H1 (cell line): Measurements from ENCODE around the gene MED29. TPM values are rescaled to one million over a fixed set of nuclear protein-coding genes. Genes with fewer than 3 reads are reported as not detected.

Source experiments
- CTCF ChIA-PET: fragments of 300-600 bp; sonication (Branson Sonifier 250); formaldehyde crosslinking; loops from one replicate; lab custom pipeline; 2021; ENCODE audit not compliant: partially characterized antibody; lab: Charles Lee
- POLR2A ChIA-PET: fragments of 300-600 bp; sonication (Branson Sonifier 250); formaldehyde crosslinking; loops from one replicate; lab custom pipeline; 2021; ENCODE audit warnings: inconsistent platforms; ENCODE audit not compliant: partially characterized antibody; lab: Charles Lee
- DNase-seq, 2 experiments: peaks; one replicate each; pipeline versions ENCODE4 v3.0.0 to v3.0.0-alpha.2; 2010 to 2022; ENCODE audit warnings: low spot score in 2 of 2, low read depth in 1 of 2, mixed read lengths in 1 of 2
- FAIRE-seq: peaks from 2 replicates; lab custom pipeline; 2011; peaks lifted over from hg19 to GRCh38; lab: Jason Lieb, UNC
- H2AFZ ChIP-seq: 2 replicates; pipeline ENCODE4 v1.8.1; 2012; ENCODE audit warnings: low read length, inconsistent platforms
- H2AK5ac ChIP-seq: 2 replicates; pipeline ENCODE4 v1.6.1; 2013; ENCODE audit warnings: low read depth, low read length
- H2BK120ac ChIP-seq: replicated peaks from 2 replicates; pipeline ENCODE3; 2013; ENCODE audit warnings: low read depth, low read length, inconsistent platforms
- H2BK12ac ChIP-seq: 2 replicates; pipeline ENCODE4 v1.6.1; 2013; ENCODE audit warnings: low read depth, low read length
- H2BK15ac ChIP-seq: 2 replicates; pipeline ENCODE4 v1.6.1; 2013; ENCODE audit warnings: low read length
- H2BK20ac ChIP-seq: 2 replicates; pipeline ENCODE4 v1.6.1; 2013; ENCODE audit warnings: low read length
- H2BK5ac ChIP-seq: 2 replicates; pipeline ENCODE4 v1.6.1; 2013; ENCODE audit warnings: low read depth, low read length
- H3K14ac ChIP-seq: 2 replicates; pipeline ENCODE4 v1.6.1; 2013; ENCODE audit warnings: inconsistent platforms; ENCODE audit not compliant: insufficient read length
- H3K18ac ChIP-seq: 2 replicates; pipeline ENCODE4 v1.6.1; 2013; ENCODE audit warnings: low read length; ENCODE audit errors: extremely low read depth
- H3K23ac ChIP-seq: 2 replicates; pipeline ENCODE4 v1.6.1; 2013; ENCODE audit warnings: inconsistent platforms; ENCODE audit not compliant: insufficient read length
- H3K23me2 ChIP-seq: 2 replicates; pipeline ENCODE4 v1.6.1; 2013; ENCODE audit warnings: low read depth, low read length
- H3K27ac ChIP-seq: 2 replicates; pipeline ENCODE4 v1.6.1; 2011; ENCODE audit warnings: low read depth, low read length, inconsistent platforms
- H3K27me3 ChIP-seq, 4 experiments: replicated peaks in 1 of 4; 1 replicate in 1 of 4; 2 replicates in 3 of 4; pipeline versions ENCODE4 v1.6.1 to v1.8.1; 2011 to 2013; ENCODE audit warnings: low read length in 3 of 4, mild to moderate bottlenecking in 3 of 4, inconsistent platforms in 2 of 4, mixed read lengths in 2 of 4, moderate library complexity in 1 of 4; ENCODE audit not compliant: control insufficient read depth in 3 of 4, insufficient read depth in 3 of 4; ENCODE audit errors: extremely low read depth in 1 of 4
- H3K36me3 ChIP-seq, 4 experiments: 2 replicates each; pipeline versions ENCODE4 v1.6.1 to v1.8.1; 2011 to 2013; ENCODE audit warnings: mild to moderate bottlenecking in 4 of 4, low read length in 3 of 4, moderate library complexity in 2 of 4, control low read depth in 1 of 4, inconsistent platforms in 1 of 4; ENCODE audit not compliant: insufficient read depth in 4 of 4, control insufficient read depth in 2 of 4
- H3K4ac ChIP-seq: replicated peaks from 2 replicates; pipeline ENCODE3; 2013; ENCODE audit warnings: low read length, low read depth, mixed read lengths, inconsistent platforms; ENCODE audit not compliant: insufficient read length
- H3K4me1 ChIP-seq, 4 experiments: replicated peaks in 1 of 4; 1 replicate in 1 of 4; 2 replicates in 3 of 4; pipeline versions ENCODE4 v1.6.1 to v1.8.1; 2011 to 2013; ENCODE audit warnings: low read length in 3 of 4, inconsistent platforms in 2 of 4, mixed read lengths in 1 of 4; ENCODE audit not compliant: insufficient read depth in 4 of 4, control insufficient read depth in 3 of 4
- H3K4me2 ChIP-seq, 2 experiments: 2 replicates each; pipeline versions ENCODE4 v1.6.1 to v1.8.1; 2011 to 2013; ENCODE audit warnings: low read depth in 2 of 2, low read length in 2 of 2, control low read depth in 1 of 2, inconsistent platforms in 1 of 2, mild to moderate bottlenecking in 1 of 2; ENCODE audit not compliant: insufficient read depth in 1 of 2
- H3K4me3 ChIP-seq, 4 experiments: fragments of 200-600, 300-600 bp in 1 of 4; sonication (generic), shearing (Covaris generic), sonication (Bioruptor Twin) in 1 of 4; 2 replicates each; pipeline versions ENCODE4 v1.5.1 to v1.8.1; 2011 to 2016; ENCODE audit warnings: low read length in 4 of 4, low read depth in 3 of 4, control low read depth in 2 of 4, inconsistent platforms in 2 of 4, mild to moderate bottlenecking in 2 of 4, mixed read lengths in 1 of 4, moderate library complexity in 1 of 4; ENCODE audit not compliant: insufficient read depth in 2 of 4; ENCODE audit errors: extremely low read depth in 1 of 4
- H3K56ac ChIP-seq: replicated peaks from 2 replicates; pipeline ENCODE3; 2013; ENCODE audit warnings: low read depth, mild to moderate bottlenecking, mixed read lengths, low read length, inconsistent platforms; ENCODE audit not compliant: insufficient read length
- H3K79me1 ChIP-seq: 2 replicates; pipeline ENCODE4 v1.6.1; 2013; ENCODE audit warnings: low read depth, low read length, control low read depth
- H3K79me2 ChIP-seq, 2 experiments: 2 replicates each; pipeline versions ENCODE4 v1.6.1 to v1.8.1; 2012 to 2013; ENCODE audit warnings: low read length in 2 of 2, mild to moderate bottlenecking in 2 of 2, inconsistent platforms in 1 of 2; ENCODE audit not compliant: insufficient read depth in 2 of 2, control insufficient read depth in 1 of 2
- H3K9ac ChIP-seq, 4 experiments: replicated peaks in 1 of 4; 1 replicate in 1 of 4; 2 replicates in 3 of 4; pipeline versions ENCODE4 v1.6.1 to v1.8.1; 2011 to 2013; ENCODE audit warnings: low read depth in 3 of 4, low read length in 3 of 4, control low read depth in 2 of 4, mild to moderate bottlenecking in 2 of 4, moderate library complexity in 2 of 4, inconsistent platforms in 1 of 4; ENCODE audit errors: extremely low read depth in 1 of 4
- H3K9me3 ChIP-seq, 2 experiments: 2 replicates each; pipeline versions ENCODE4 v1.6.1 to v1.8.1; 2012 to 2013; ENCODE audit warnings: mild to moderate bottlenecking in 2 of 2, moderate library complexity in 2 of 2, control low read depth in 1 of 2, inconsistent platforms in 1 of 2, low read depth in 1 of 2, low read length in 1 of 2, mixed read lengths in 1 of 2; ENCODE audit not compliant: insufficient read depth in 2 of 2
- H4K20me1 ChIP-seq, 2 experiments: replicated peaks in 1 of 2; 2 replicates each; pipeline versions ENCODE3 to v1.8.1; 2011 to 2013; ENCODE audit warnings: inconsistent platforms in 2 of 2, low read length in 2 of 2, mild to moderate bottlenecking in 1 of 2; ENCODE audit not compliant: insufficient read depth in 2 of 2, control insufficient read depth in 1 of 2
- H4K5ac ChIP-seq: 2 replicates; pipeline ENCODE4 v1.6.1; 2013; ENCODE audit warnings: low read length, low read depth, mixed read lengths, inconsistent platforms; ENCODE audit not compliant: insufficient read length
- H4K8ac ChIP-seq: 2 replicates; pipeline ENCODE4 v1.8.0; 2013; ENCODE audit warnings: mild to moderate bottlenecking, moderate library complexity, low read length, inconsistent platforms; ENCODE audit not compliant: insufficient read depth; ENCODE audit errors: extremely low read depth
- H4K91ac ChIP-seq: replicated peaks from 2 replicates; pipeline ENCODE3; 2013; ENCODE audit warnings: low read length, mixed read lengths, inconsistent platforms; ENCODE audit not compliant: insufficient read length
- EP300 ChIP-seq, 2 experiments: IDR thresholded peaks; 1 replicate in 1 of 2; 2 replicates in 1 of 2; pipeline ENCODE4 v1.6.1; 2011 to 2012; ENCODE audit warnings: low read depth in 2 of 2, low read length in 2 of 2, mild to moderate bottlenecking in 2 of 2, borderline replicate concordance in 1 of 2, inconsistent platforms in 1 of 2, moderate library complexity in 1 of 2
- HDAC6 ChIP-seq: IDR thresholded peaks from one replicate; pipeline ENCODE4 v1.7.1; 2012; ENCODE audit warnings: low read depth, mild to moderate bottlenecking, inconsistent platforms, low read length, moderate library complexity
- POU5F1 ChIP-seq: IDR thresholded peaks from 2 replicates; pipeline ENCODE4 v1.6.1; 2011; ENCODE audit warnings: low read depth, mild to moderate bottlenecking, low read length, moderate library complexity
- RAD21 ChIP-seq, 2 experiments: IDR thresholded peaks in 1 of 2; conservative IDR thresholded peaks in 1 of 2; 2 replicates each; pipeline ENCODE4 v1.6.1; 2011; ENCODE audit warnings: low read depth in 2 of 2, low read length in 2 of 2, improper control_type of control experiment in 1 of 2, inconsistent platforms in 1 of 2, mild to moderate bottlenecking in 1 of 2, moderate library complexity in 1 of 2
- RFX5 ChIP-seq: IDR thresholded peaks from 2 replicates; pipeline ENCODE4 v1.6.1; 2011; ENCODE audit warnings: low read depth, low read length, improper control_type of control experiment, borderline replicate concordance
- RNF2 ChIP-seq: fragments of 200-900, 300-1000 bp; sonication (generic); IDR thresholded peaks from 2 replicates; pipeline ENCODE4 v1.7.1; 2016; ENCODE audit warnings: borderline replicate concordance, low read depth, mild to moderate bottlenecking, antibody characterized with exemption, low read length; ENCODE audit not compliant: poor library complexity, severe bottlenecking; ENCODE audit errors: missing control alignments
- WGBS, 2 experiments: shearing (Covaris generic) in 1 of 2; methylation state at CpG; one replicate each; pipeline versions ENCODE4 v1.1.6 to v1.1.7; 2013 to 2015; ENCODE audit warnings: low lambda C conversion rate in 2 of 2, mixed read lengths in 2 of 2, inconsistent platforms in 1 of 2, low coverage in 1 of 2, missing lambda C conversion rate in 1 of 2; ENCODE audit not compliant: insufficient replicate concordance in 2 of 2, insufficient coverage in 1 of 2, insufficient read length in 1 of 2; ENCODE audit errors: extremely low coverage in 1 of 2, missing lambda C conversion rate in 1 of 2; 5-methylcytosine and 5-hydroxymethylcytosine counted together
- polyA plus RNA-seq, 7 experiments: library from polyadenylated mRNA; depleted of rRNA in 3 of 7; stranded (reverse) in 5 of 7; unstranded in 2 of 7; fragments of >200 nt in 5 of 7; fragments of 200-250 nt in 2 of 7; gene quantifications; 1 replicate in 5 of 7; 2 replicates in 1 of 7; 4 replicates in 1 of 7; pipeline versions ENCODE4 v1.2.1 to v1.2.3, GENCODE V29; 2011 to 2013; ENCODE audit warnings: missing spikeins in 2 of 7, mixed read lengths in 2 of 7
- total RNA-seq: library from RNA; stranded (reverse); fragmentation: NEBNext Ultra II Directional; extraction: Animal tissue kit (Norgen Biotek cat#: 25700); gene quantifications from 2 replicates; pipeline ENCODE4 v1.2.1, GENCODE V29; 2021
- TF ChIP-seq, protein P1 (sequence below): IDR thresholded peaks from 2 replicates; pipeline ENCODE4 v1.6.1; 2012; ENCODE audit warnings: inconsistent platforms

Gene MED29
- total and polyA plus RNA-seq, 2 of the 8 experiments (the other 6 are each of a cell fraction or from before 2014, with no cell fraction given): 31.1 to 52.5 TPM

DNA sequence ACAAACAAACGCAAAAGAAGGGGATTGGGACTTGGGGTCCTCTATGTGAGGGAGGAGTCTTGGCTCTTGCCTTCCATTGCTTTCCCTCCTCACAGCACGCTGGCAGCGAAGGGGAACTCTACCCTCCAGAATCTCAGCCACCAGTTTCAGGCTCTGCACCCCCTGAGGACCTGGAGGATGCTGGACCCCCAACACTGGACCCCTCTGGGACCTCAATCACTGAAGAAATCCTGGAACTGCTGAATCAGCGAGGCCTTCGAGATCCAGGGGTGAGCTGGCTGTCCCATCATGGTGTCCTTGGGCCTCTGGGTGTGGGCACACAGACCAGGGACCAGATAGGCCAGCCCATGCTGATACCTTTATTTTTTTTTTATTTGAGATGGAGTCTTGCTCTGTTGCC lies 30.8 kb downstream of the MED29 start:
- Histone ChIP-seq H2AK5ac (no peak overlapping the region), H3K4me1 (no peaks in the 10 kb centered on the region), H3K14ac (no peak overlapping the region), H2BK5ac (no peak overlapping the region; the same call in 1 of the 2 replicates), H3K4me2 (no peak overlapping the region), H3K9me3 (no peaks in the 10 kb centered on the region), H2BK120ac (no peak overlapping the region), H4K5ac (no peak overlapping the region), H3K18ac (no peak overlapping the region), H3K23me2 (peaks cover 5% of the 10 kb centered on the region; the same call in 1 of the 2 replicates), H3K4ac (no peak overlapping the region), H3K79me2 (no peaks in the 10 kb centered on the region), H3K23ac (no peak overlapping the region), H3K4me3 (no peak overlapping the region), H3K9ac (no peak overlapping the region), H3K79me1 (no peaks in the 10 kb centered on the region), H3K27me3 (no peaks in the 10 kb centered on the region), H3K27ac (no peak overlapping the region), H2BK12ac (no peak overlapping the region), H4K8ac (no peak overlapping the region), H2AFZ (no peak overlapping the region), H3K36me3 (peaks cover 19 to 55% (median 42%) of the 10 kb centered on the region in 4 experiments), H4K20me1 (peaks cover 2 to 7% of the 10 kb centered on the region in 2 experiments), H2BK20ac (no peak overlapping the region), H3K56ac (no peak overlapping the region), H2BK15ac (no peak overlapping the region), H4K91ac (no peak overlapping the region)
- TF ChIP-seq RAD21 (IDR thresholded peaks at IDR 0.05 in 1 of 2, conservative IDR thresholded peaks at IDR 0.05 in 1 of 2; ENCODE audit: low read depth in 2 of 2, low read length in 2 of 2): no peak
- TF ChIP-seq HDAC6: no peak
- no peak for TF ChIP-seq POU5F1
- TF ChIP-seq, protein P1, sequence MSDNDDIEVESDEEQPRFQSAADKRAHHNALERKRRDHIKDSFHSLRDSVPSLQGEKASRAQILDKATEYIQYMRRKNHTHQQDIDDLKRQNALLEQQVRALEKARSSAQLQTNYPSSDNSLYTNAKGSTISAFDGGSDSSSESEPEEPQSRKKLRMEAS: no peak
- TF ChIP-seq EP300 (IDR thresholded peaks at IDR 0.05; ENCODE audit: borderline replicate concordance in 1 of 2, low read depth in 2 of 2, low read length in 2 of 2): no peak
- TF ChIP-seq RFX5: no peak
- TF ChIP-seq RNF2: no peak
- DNase-seq (no peak), FAIRE-seq (no peak)
- POLR2A ChIA-PET: interaction anchor here (0.6 to 25.7 kb wide), 7 partner anchors 10 to 93 kb away, joined by 3 to 1154 read pairs (median 3); partner anchors contain the start of genes MED29, PAF1, PLEKHG2 and RPS16
- CTCF ChIA-PET: interaction anchor here (0.6 to 2.4 kb wide), 6 partner anchors 11 to 293 kb away, joined by 3 to 8 read pairs (median 3); no protein-coding TSS in a partner anchor
- 86% methylated on average over 5 of the region's 5 CpGs; no CpG with 5 or more reads in 1 of the 2 experiments for WGBS, 2 experiments
